Endothelial cell (in vitro differentiated cells): ENCODE data around the gene MLLT6. TPM values are rescaled to one million over a fixed set of nuclear protein-coding genes. Genes with fewer than 3 reads are reported as not detected.
A peak's percentile ranks its signal among the peaks of the same experiment; 100 is the strongest.

ENCODE experiments used
- DNase-seq: peaks from one replicate; pipeline ENCODE4 v3.0.0; 2021; ENCODE audit warnings: low spot score
- H3K27ac Mint-ChIP-seq: one replicate; pipeline ENCODE4 v1.8.0; 2021; ENCODE audit warnings: mixed read lengths, inconsistent platforms; ENCODE audit not compliant: unreplicated experiment
- H3K27me3 Mint-ChIP-seq: one replicate; pipeline ENCODE4 v1.8.0; 2021; ENCODE audit warnings: mild to moderate bottlenecking, moderate library complexity, mixed read lengths, inconsistent platforms; ENCODE audit not compliant: unreplicated experiment
- H3K36me3 Mint-ChIP-seq: one replicate; pipeline ENCODE4 v1.8.0; 2021; ENCODE audit warnings: mild to moderate bottlenecking, low read depth, mixed read lengths, inconsistent platforms; ENCODE audit not compliant: unreplicated experiment
- H3K4me1 Mint-ChIP-seq: one replicate; pipeline ENCODE4 v1.8.0; 2021; ENCODE audit warnings: mild to moderate bottlenecking, mixed read lengths, inconsistent platforms; ENCODE audit not compliant: unreplicated experiment
- H3K4me3 Mint-ChIP-seq: one replicate; pipeline ENCODE4 v1.8.0; 2021; ENCODE audit warnings: mild to moderate bottlenecking, mixed read lengths, inconsistent platforms; ENCODE audit not compliant: unreplicated experiment
- H3K9me3 Mint-ChIP-seq: one replicate; pipeline ENCODE4 v1.8.0; 2021; ENCODE audit warnings: mixed read lengths, inconsistent platforms; ENCODE audit not compliant: unreplicated experiment
- CTCF ChIP-seq: fragments of 200-600 bp; sonication (generic); IDR thresholded peaks from one replicate; pipeline ENCODE4 v1.5.0; 2021; ENCODE audit warnings: antibody characterized with exemption; ENCODE audit not compliant: unreplicated experiment
- total RNA-seq: library from RNA; stranded (reverse); fragmentation: NEBNext Ultra II Directional; extraction: Animal tissue kit (Norgen Biotek cat#: 25700); gene quantifications from one replicate; pipeline ENCODE4 v1.2.1, GENCODE V29; 2021; ENCODE audit not compliant: unreplicated experiment

The MLLT6 gene
- total RNA-seq, 1 donor from 2014 or later, result 33.8 TPM

GRCh38 chr17:38701504-38702165 is 3.4 kb upstream of the MLLT6 start:
- peaks cover 36% of the 10 kb centered on the region for H3K4me1 Mint-ChIP-seq
- no peak for TF ChIP-seq CTCF
- H3K9me3 Mint-ChIP-seq, result no peaks in the 10 kb centered on the region
- no peak for DNase-seq
- peak overlapping the region; percentile 81 for H3K4me3 Mint-ChIP-seq
- H3K27me3 Mint-ChIP-seq, result peaks cover 30% of the 10 kb centered on the region
- peak overlapping the region; percentile 55 for H3K27ac Mint-ChIP-seq
- H3K36me3 Mint-ChIP-seq, result peaks cover 3% of the 10 kb centered on the region

DNA sequence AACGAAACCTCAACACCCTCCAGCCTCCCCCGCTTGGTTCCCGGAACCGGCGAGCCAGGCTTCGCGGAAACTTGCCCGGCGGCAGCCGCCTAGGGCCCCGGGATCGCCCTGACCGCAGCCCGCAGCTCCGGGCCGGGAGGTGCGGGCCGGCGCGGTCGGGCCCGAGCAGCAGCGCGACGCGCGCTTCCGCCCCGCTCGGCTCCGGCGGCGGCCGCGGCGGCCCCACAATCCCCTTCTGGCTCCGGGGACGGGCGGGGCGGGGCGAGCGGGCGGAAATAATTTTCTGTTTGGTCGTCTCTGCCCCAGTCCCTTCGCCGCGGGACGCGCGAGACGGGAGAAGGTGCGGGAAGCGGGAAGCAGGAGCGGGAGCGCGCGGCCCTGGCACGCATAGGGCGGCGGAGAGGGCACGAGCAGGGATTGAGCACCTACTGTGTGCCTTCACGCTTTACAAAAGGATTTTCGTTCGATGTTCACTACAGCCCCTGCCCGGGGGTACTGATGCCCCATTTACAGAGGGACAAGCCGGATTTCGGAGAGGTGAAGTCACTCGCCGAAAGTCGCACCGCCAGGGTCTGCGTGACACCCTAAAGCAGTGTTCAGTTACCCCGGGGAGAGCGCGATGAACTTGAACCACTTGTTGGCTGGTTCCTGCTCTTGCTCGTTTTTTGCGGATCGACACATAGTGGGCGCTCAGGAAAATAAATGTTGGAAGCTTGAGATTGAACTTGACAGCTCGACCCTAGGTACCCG is 2.7 kb upstream of the MLLT6 start:
- H3K9me3 Mint-ChIP-seq, result no peaks in the 10 kb centered on the region
- H3K27me3 Mint-ChIP-seq, result peaks cover 31% of the 10 kb centered on the region
- H3K4me3 Mint-ChIP-seq, result peak overlapping the region; percentile 82
- peak; percentile 74 for DNase-seq
- peaks cover 43% of the 10 kb centered on the region for H3K4me1 Mint-ChIP-seq
- TF ChIP-seq CTCF, result no peak
- H3K36me3 Mint-ChIP-seq, result peaks cover 7% of the 10 kb centered on the region
- peak overlapping the region; percentile 13 for H3K27ac Mint-ChIP-seq

GRCh38 chr17:38702916-38703741 is 1.9 kb upstream of the MLLT6 start:
- H3K4me1 Mint-ChIP-seq, result peaks cover 51% of the 10 kb centered on the region
- H3K4me3 Mint-ChIP-seq, result peak overlapping the region; percentile 82
- peaks cover 7% of the 10 kb centered on the region for H3K36me3 Mint-ChIP-seq
- peaks cover 26% of the 10 kb centered on the region for H3K27me3 Mint-ChIP-seq
- peak overlapping the region; percentile 13 for H3K27ac Mint-ChIP-seq
- DNase-seq, result no peak
- no peak for TF ChIP-seq CTCF
- no peaks in the 10 kb centered on the region for H3K9me3 Mint-ChIP-seq

DNA sequence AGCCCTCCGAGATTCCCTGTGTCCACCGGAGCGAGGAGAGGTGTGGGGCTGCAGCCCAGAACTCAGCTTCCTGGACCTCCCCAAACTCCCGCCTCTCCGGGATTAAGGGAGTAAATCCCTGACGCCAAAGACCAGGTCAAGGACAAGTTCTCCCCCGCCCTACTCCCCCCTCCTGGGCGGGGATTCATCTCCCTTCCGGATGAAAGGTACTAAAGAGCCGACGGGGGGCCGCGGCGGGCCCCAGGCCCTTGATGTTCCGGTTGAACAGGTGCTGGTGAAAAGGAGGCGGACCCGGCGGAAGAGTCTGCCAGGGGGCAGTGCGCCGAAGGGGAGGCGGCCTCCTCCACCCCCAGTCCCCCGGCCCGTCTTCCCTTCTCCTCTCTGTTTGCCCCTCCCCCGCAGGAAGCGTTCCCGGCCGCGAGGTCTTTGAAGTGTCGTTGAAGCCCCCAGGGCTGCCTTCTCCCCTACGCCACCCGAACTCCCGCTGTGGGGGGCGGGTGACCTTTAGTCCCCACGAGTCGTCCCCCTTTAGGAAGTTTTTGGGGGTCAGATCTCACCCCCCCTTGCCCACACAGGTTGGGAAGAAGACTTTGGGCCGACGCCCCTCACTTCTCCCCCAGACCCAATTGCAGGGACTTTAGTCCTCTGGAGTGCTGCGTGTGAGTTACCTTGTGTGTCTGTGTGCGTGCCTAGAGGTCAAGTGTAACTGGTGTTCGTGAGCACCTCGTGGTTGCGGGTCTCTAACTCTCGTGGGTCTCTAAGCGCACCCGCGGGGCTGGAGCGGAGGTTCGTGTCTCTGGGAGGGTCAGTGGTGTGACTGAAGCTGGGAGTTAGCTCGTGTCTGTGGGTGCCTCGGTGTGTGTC is 1.1 kb upstream of the MLLT6 start:
- peaks cover 47% of the 10 kb centered on the region for H3K4me1 Mint-ChIP-seq
- no peak for TF ChIP-seq CTCF
- peak overlapping the region; percentile 92 for H3K27ac Mint-ChIP-seq
- peak; percentile 65 for DNase-seq
- peaks cover 26% of the 10 kb centered on the region for H3K27me3 Mint-ChIP-seq
- no peaks in the 10 kb centered on the region for H3K9me3 Mint-ChIP-seq
- H3K4me3 Mint-ChIP-seq, result peak overlapping the region; percentile 94
- H3K36me3 Mint-ChIP-seq, result peaks cover 7% of the 10 kb centered on the region
